ENCODE measurements around the gene ESR2.

The ESR2 gene

GRCh38 chr14:64061706-64062105, 232.5 kb downstream of the ESR2 start:
- no peak overlapping the region for H4K5ac ChIP-seq (ENCODE audit: low read length)
- H3K56ac ChIP-seq (ENCODE audit: low read length): no peak overlapping the region
- H2BK5ac ChIP-seq (ENCODE audit: low read length): no peak overlapping the region
- no peaks in the 10 kb centered on the region for H3K79me1 ChIP-seq (ENCODE audit: low read length)
- H3K27ac ChIP-seq (ENCODE audit: low read depth, low read length): no peak overlapping the region
- no peaks in the 10 kb centered on the region for H3K27me3 ChIP-seq (ENCODE audit: insufficient read depth, low read length, poor library complexity)
- no peak for DNase-seq
- H4K8ac ChIP-seq (ENCODE audit: low read depth, low read length): no peak overlapping the region
- H3K23ac ChIP-seq (ENCODE audit: low read length): no peak overlapping the region
- no peak overlapping the region for H2BK120ac ChIP-seq (ENCODE audit: low read depth, low read length)
- H3K4me3 ChIP-seq (ENCODE audit: low read length): no peak overlapping the region
- no peak overlapping the region for H3K18ac ChIP-seq (ENCODE audit: low read length)
- H3K79me2 ChIP-seq (ENCODE audit: control insufficient read depth, insufficient read depth, low read length): no peaks in the 10 kb centered on the region
- H3K9ac ChIP-seq (ENCODE audit: low read length): no peak overlapping the region
- no peak overlapping the region for H3K4ac ChIP-seq (ENCODE audit: low read depth, low read length)
- H3K36me3 ChIP-seq (ENCODE audit: control insufficient read depth, insufficient read depth, low read length): no peaks in the 10 kb centered on the region
- WGBS (ENCODE audit: extremely low coverage, insufficient coverage, low lambda C conversion rate): 100% methylated on average over 1 of the region's 1 CpG
- H2AK5ac ChIP-seq (ENCODE audit: low read length): no peak overlapping the region
- H3K4me1 ChIP-seq (ENCODE audit: control insufficient read depth, low read depth, low read length): peaks cover 2% of the 10 kb centered on the region
- no peak overlapping the region for H3K4me2 ChIP-seq (ENCODE audit: low read length)
- no peak overlapping the region for H2BK15ac ChIP-seq (replicated peaks; ENCODE audit: low read depth)

DNA sequence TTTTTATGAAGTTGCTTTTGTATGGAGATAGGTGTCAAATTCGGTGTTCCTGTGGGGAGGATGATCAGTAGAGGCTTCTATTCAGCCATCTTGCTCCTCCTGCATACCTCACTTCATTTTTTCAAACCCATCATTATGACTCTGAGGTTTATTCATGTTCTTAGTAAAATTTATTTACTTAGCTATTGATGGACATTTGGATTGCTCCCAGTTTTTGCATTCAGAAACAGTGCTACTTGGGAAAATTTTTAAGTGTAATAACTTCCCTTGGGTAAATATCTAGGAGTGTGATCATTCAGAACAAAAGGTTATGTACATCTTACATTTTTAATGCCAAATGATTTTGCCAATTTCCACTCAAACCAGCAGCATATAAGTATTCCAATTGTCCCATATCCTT, 233.1 kb downstream of the ESR2 start:
- Histone ChIP-seq H3K79me1 (ENCODE audit: low read length) (no peaks in the 10 kb centered on the region), H3K27me3 (ENCODE audit: insufficient read depth, low read length, poor library complexity) (no peaks in the 10 kb centered on the region), H3K4me3 (ENCODE audit: low read length) (no peak overlapping the region), H3K4me1 (ENCODE audit: control insufficient read depth, low read depth, low read length) (peaks cover 2% of the 10 kb centered on the region), H3K23ac (ENCODE audit: low read length) (no peak overlapping the region), H4K8ac (ENCODE audit: low read depth, low read length) (no peak overlapping the region), H3K36me3 (ENCODE audit: control insufficient read depth, insufficient read depth, low read length) (no peaks in the 10 kb centered on the region), H3K4ac (ENCODE audit: low read depth, low read length) (no peak overlapping the region), H3K18ac (ENCODE audit: low read length) (no peak overlapping the region), H3K56ac (ENCODE audit: low read length) (no peak overlapping the region), H3K27ac (ENCODE audit: low read depth, low read length) (no peak overlapping the region), H2AK5ac (ENCODE audit: low read length) (no peak overlapping the region), H2BK120ac (ENCODE audit: low read depth, low read length) (no peak overlapping the region), H3K79me2 (ENCODE audit: control insufficient read depth, insufficient read depth, low read length) (no peaks in the 10 kb centered on the region), H3K9ac (ENCODE audit: low read length) (no peak overlapping the region), H2BK5ac (ENCODE audit: low read length) (no peak overlapping the region), H2BK15ac (replicated peaks; ENCODE audit: low read depth) (no peak overlapping the region), H3K4me2 (ENCODE audit: low read length) (no peak overlapping the region), H4K5ac (ENCODE audit: low read length) (peak overlapping the region; percentile 26)
- no CpG with 5 or more reads among the region's 1 CpG for WGBS (ENCODE audit: extremely low coverage, insufficient coverage, low lambda C conversion rate)
- DNase-seq: no peak

DNA sequence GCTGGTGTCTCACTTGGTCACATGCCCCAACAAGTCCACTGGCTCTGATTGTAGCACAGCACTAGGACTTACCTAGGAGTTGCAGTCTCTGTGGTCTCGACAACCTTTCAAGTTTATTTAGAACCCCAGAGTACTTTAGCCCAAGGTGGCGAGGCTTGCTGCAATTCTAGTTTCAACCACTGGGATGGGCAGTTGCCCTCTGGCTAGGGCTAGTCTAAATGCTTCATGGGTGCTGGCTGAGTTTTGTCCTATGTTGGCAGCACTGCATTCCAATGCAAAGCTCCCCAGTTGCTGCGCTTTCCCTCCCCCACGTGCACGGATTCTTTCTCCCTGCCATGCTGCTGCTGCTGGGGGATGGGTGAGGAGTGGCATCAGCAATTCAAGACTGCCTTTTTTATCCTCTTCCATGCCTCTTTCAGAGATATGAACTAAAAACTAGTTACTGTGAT, 233.5 kb downstream of the ESR2 start:
- no peak overlapping the region for H4K8ac ChIP-seq (ENCODE audit: low read depth, low read length)
- H2BK120ac ChIP-seq (ENCODE audit: low read depth, low read length): no peak overlapping the region
- DNase-seq: peak; percentile 94
- H3K27me3 ChIP-seq (ENCODE audit: insufficient read depth, low read length, poor library complexity): no peaks in the 10 kb centered on the region
- H4K5ac ChIP-seq (ENCODE audit: low read length): peak overlapping the region; percentile 26
- H3K23ac ChIP-seq (ENCODE audit: low read length): no peak overlapping the region
- no peak overlapping the region for H3K4me2 ChIP-seq (ENCODE audit: low read length)
- no peaks in the 10 kb centered on the region for H3K36me3 ChIP-seq (ENCODE audit: control insufficient read depth, insufficient read depth, low read length)
- no peak overlapping the region for H3K18ac ChIP-seq (ENCODE audit: low read length)
- H3K4me1 ChIP-seq (ENCODE audit: control insufficient read depth, low read depth, low read length): peaks cover 2% of the 10 kb centered on the region
- no peak overlapping the region for H3K9ac ChIP-seq (ENCODE audit: low read length)
- H3K27ac ChIP-seq (ENCODE audit: low read depth, low read length): no peak overlapping the region
- no peaks in the 10 kb centered on the region for H3K79me2 ChIP-seq (ENCODE audit: control insufficient read depth, insufficient read depth, low read length)
- H2BK5ac ChIP-seq (ENCODE audit: low read length): no peak overlapping the region
- no peak overlapping the region for H2BK15ac ChIP-seq (replicated peaks; ENCODE audit: low read depth)
- H3K56ac ChIP-seq (ENCODE audit: low read length): no peak overlapping the region
- WGBS (ENCODE audit: extremely low coverage, insufficient coverage, low lambda C conversion rate): no CpG with 5 or more reads among the region's 5 CpGs
- H3K4ac ChIP-seq (ENCODE audit: low read depth, low read length): no peak overlapping the region
- H2AK5ac ChIP-seq (ENCODE audit: low read length): no peak overlapping the region
- H3K4me3 ChIP-seq (ENCODE audit: low read length): no peak overlapping the region
- H3K79me1 ChIP-seq (ENCODE audit: low read length): no peaks in the 10 kb centered on the region

DNA sequence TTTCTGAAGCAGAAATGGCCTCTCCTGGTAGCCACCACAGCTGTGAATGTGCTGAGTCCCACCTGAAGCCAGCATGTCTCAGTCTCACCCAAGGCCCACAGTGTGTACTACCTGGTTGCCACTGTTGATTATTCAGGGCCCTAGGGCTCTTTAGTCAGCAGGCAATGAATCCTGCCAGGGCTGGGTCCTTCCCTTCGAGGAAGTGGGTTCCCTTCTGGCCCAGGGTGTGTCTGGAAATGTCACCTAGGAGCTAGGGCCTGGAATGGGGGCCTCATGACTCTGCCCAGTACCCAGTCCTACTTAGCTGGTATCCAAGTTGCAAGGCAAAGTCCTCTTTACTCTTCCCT, 234.0 kb downstream of the ESR2 start:
- Histone ChIP-seq H3K36me3 (ENCODE audit: control insufficient read depth, insufficient read depth, low read length) (no peaks in the 10 kb centered on the region), H3K18ac (ENCODE audit: low read length) (no peak overlapping the region), H2BK120ac (ENCODE audit: low read depth, low read length) (no peak overlapping the region), H3K4me2 (ENCODE audit: low read length) (no peak overlapping the region), H3K27ac (ENCODE audit: low read depth, low read length) (no peak overlapping the region), H3K79me1 (ENCODE audit: low read length) (no peaks in the 10 kb centered on the region), H3K4ac (ENCODE audit: low read depth, low read length) (no peak overlapping the region), H2BK5ac (ENCODE audit: low read length) (no peak overlapping the region), H4K8ac (ENCODE audit: low read depth, low read length) (no peak overlapping the region), H3K4me3 (ENCODE audit: low read length) (no peak overlapping the region), H2AK5ac (ENCODE audit: low read length) (no peak overlapping the region), H3K56ac (ENCODE audit: low read length) (no peak overlapping the region), H4K5ac (ENCODE audit: low read length) (no peak overlapping the region), H3K23ac (ENCODE audit: low read length) (no peak overlapping the region), H3K27me3 (ENCODE audit: insufficient read depth, low read length, poor library complexity) (no peaks in the 10 kb centered on the region), H3K9ac (ENCODE audit: low read length) (no peak overlapping the region), H3K4me1 (ENCODE audit: control insufficient read depth, low read depth, low read length) (peaks cover 2% of the 10 kb centered on the region), H2BK15ac (replicated peaks; ENCODE audit: low read depth) (no peak overlapping the region), H3K79me2 (ENCODE audit: control insufficient read depth, insufficient read depth, low read length) (no peaks in the 10 kb centered on the region)
- no peak for DNase-seq
- WGBS (ENCODE audit: extremely low coverage, insufficient coverage, low lambda C conversion rate): no CpG with 5 or more reads among the region's 1 CpG

GRCh38 chr14:64059454-64060198, 234.5 kb downstream of the ESR2 start:
- H2BK5ac ChIP-seq (ENCODE audit: low read length): no peak overlapping the region
- no peak overlapping the region for H3K4ac ChIP-seq (ENCODE audit: low read depth, low read length)
- H3K18ac ChIP-seq (ENCODE audit: low read length): no peak overlapping the region
- H3K56ac ChIP-seq (ENCODE audit: low read length): no peak overlapping the region
- no peak overlapping the region for H3K23ac ChIP-seq (ENCODE audit: low read length)
- DNase-seq: no peak
- no peak overlapping the region for H3K4me2 ChIP-seq (ENCODE audit: low read length)
- H3K79me1 ChIP-seq (ENCODE audit: low read length): no peaks in the 10 kb centered on the region
- no peak overlapping the region for H3K27ac ChIP-seq (ENCODE audit: low read depth, low read length)
- H4K5ac ChIP-seq (ENCODE audit: low read length): no peak overlapping the region
- H3K36me3 ChIP-seq (ENCODE audit: control insufficient read depth, insufficient read depth, low read length): no peaks in the 10 kb centered on the region
- no peaks in the 10 kb centered on the region for H3K27me3 ChIP-seq (ENCODE audit: insufficient read depth, low read length, poor library complexity)
- no peak overlapping the region for H2BK15ac ChIP-seq (replicated peaks; ENCODE audit: low read depth)
- no peaks in the 10 kb centered on the region for H3K79me2 ChIP-seq (ENCODE audit: control insufficient read depth, insufficient read depth, low read length)
- H4K8ac ChIP-seq (ENCODE audit: low read depth, low read length): no peak overlapping the region
- H3K4me3 ChIP-seq (ENCODE audit: low read length): no peak overlapping the region
- WGBS (ENCODE audit: extremely low coverage, insufficient coverage, low lambda C conversion rate): no CpG with 5 or more reads among the region's 6 CpGs
- H2AK5ac ChIP-seq (ENCODE audit: low read length): no peak overlapping the region
- H2BK120ac ChIP-seq (ENCODE audit: low read depth, low read length): no peak overlapping the region
- no peak overlapping the region for H3K9ac ChIP-seq (ENCODE audit: low read length)
- H3K4me1 ChIP-seq (ENCODE audit: control insufficient read depth, low read depth, low read length): peaks cover 2% of the 10 kb centered on the region

Data from mesendoderm (in vitro differentiated cells).